Stimulated activated CD8-positive, alpha-beta memory T cell treated with anti-CD3 and anti-CD28 coated beads, Interleukin-2, amount 100 ng/mL, for 1 hour (primary cell): ENCODE results near the gene TMEM163.
"Not testable (repeated sequence)": the region's sequence is repeated elsewhere in the genome, so short reads cannot be mapped to it uniquely, and the experiment has no call there.

Experiments
- DNase-seq, 2 donors: peaks; one replicate each; pipeline ENCODE4 v3.0.0-alpha.2; 2020; ENCODE audit warnings: low read depth in 2 of 2

Gene TMEM163

GRCh38 chr2:134491022-134491421, 227.8 kb downstream of the TMEM163 start:
- no peak for DNase-seq

GRCh38 chr2:134490559-134490958, 228.2 kb downstream of the TMEM163 start:
- DNase-seq, result no peak

GRCh38 chr2:134489732-134490384, 228.9 kb downstream of the TMEM163 start:
- DNase-seq, result no peak

GRCh38 chr2:134482766-134483340, 235.9 kb downstream of the TMEM163 start:
- DNase-seq, result no peak

GRCh38 chr2:134482131-134482723, 236.6 kb downstream of the TMEM163 start:
- no peak for DNase-seq

GRCh38 chr2:134479696-134480330, 239.0 kb downstream of the TMEM163 start:
- DNase-seq, result no peak

- DNase-seq, result not testable (repeated sequence)
Measured at GRCh38 chr2:134476982-134477381, 241.8 kb downstream of the TMEM163 start.

GRCh38 chr2:134470561-134471168, 248.1 kb downstream of the TMEM163 start:
- no peak for DNase-seq

GRCh38 chr2:134469516-134470115, 249.2 kb downstream of the TMEM163 start:
- no peak for DNase-seq

GRCh38 chr2:134468776-134469175, 250.0 kb downstream of the TMEM163 start:
- DNase-seq, result no peak

- DNase-seq, result no peak
Measured at GRCh38 chr2:134468164-134468563, 250.6 kb downstream of the TMEM163 start.

- no peak for DNase-seq
Measured at GRCh38 chr2:134466141-134466540, 252.7 kb downstream of the TMEM163 start.

GRCh38 chr2:134465228-134466105, 253.3 kb downstream of the TMEM163 start:
- DNase-seq, result no peak

GRCh38 chr2:134463699-134464022, 255.1 kb downstream of the TMEM163 start:
- DNase-seq, result no peak

- DNase-seq, result no peak
Measured at GRCh38 chr2:134462791-134463698, 255.8 kb downstream of the TMEM163 start.

GRCh38 chr2:134462275-134462674, 256.5 kb downstream of the TMEM163 start:
- no peak for DNase-seq

GRCh38 chr2:134461511-134461910, 257.3 kb downstream of the TMEM163 start:
- no peak for DNase-seq

- no peak for DNase-seq
Measured at GRCh38 chr2:134460583-134460998, 258.2 kb downstream of the TMEM163 start.

GRCh38 chr2:134459706-134460406, 258.9 kb downstream of the TMEM163 start:
- no peak for DNase-seq
